HG02981 (cell line): Measurements from ENCODE around the gene PPARA.
"Not testable (repeated sequence)": the region's sequence is repeated elsewhere in the genome, so short reads cannot be mapped to it uniquely, and the experiment has no call there.

Experiments used
- ATAC-seq: cut with Tn5 transposase; IDR thresholded peaks from one replicate; pipeline ENCODE4 v1.9.1; 2021; ENCODE audit warnings: mild to moderate bottlenecking, moderate library complexity; ENCODE audit not compliant: unreplicated experiment

PPARA gene

GRCh38 chr22:46125816-46126765 lies 24.2 kb upstream of the PPARA start:
- no peak for ATAC-seq

- ATAC-seq: no peak
These were observed 23.4 kb upstream of the PPARA start for GRCh38 chr22:46126853-46127385.

GRCh38 chr22:46127556-46127955 lies 22.8 kb upstream of the PPARA start:
- no peak for ATAC-seq

- ATAC-seq: no peak
These were observed 21.7 kb upstream of the PPARA start for GRCh38 chr22:46128606-46129005.

GRCh38 chr22:46129390-46130041 lies 20.8 kb upstream of the PPARA start:
- ATAC-seq: no peak

GRCh38 chr22:46131151-46131587 lies 19.2 kb upstream of the PPARA start:
- ATAC-seq: no peak

- ATAC-seq: not testable (repeated sequence)
These were observed 18.0 kb upstream of the PPARA start for GRCh38 chr22:46132193-46132829.

GRCh38 chr22:46132830-46133587 lies 17.3 kb upstream of the PPARA start:
- ATAC-seq: no peak

GRCh38 chr22:46133588-46133855 lies 16.8 kb upstream of the PPARA start:
- no peak for ATAC-seq

- no peak for ATAC-seq
These were observed 16.1 kb upstream of the PPARA start for GRCh38 chr22:46134111-46134705.

GRCh38 chr22:46135611-46136485 lies 14.5 kb upstream of the PPARA start:
- ATAC-seq: no peak

- no peak for ATAC-seq
These were observed 13.7 kb upstream of the PPARA start for GRCh38 chr22:46136486-46137217.

GRCh38 chr22:46137218-46137766 lies 13.0 kb upstream of the PPARA start:
- no peak for ATAC-seq

GRCh38 chr22:46138058-46138797 lies 12.1 kb upstream of the PPARA start:
- ATAC-seq: no peak

- not testable (repeated sequence) for ATAC-seq
These were observed 10.9 kb upstream of the PPARA start for GRCh38 chr22:46139417-46139816.

- no peak for ATAC-seq
These were observed 10.4 kb upstream of the PPARA start for GRCh38 chr22:46139895-46140350.

GRCh38 chr22:46140989-46141928 lies 9.1 kb upstream of the PPARA start:
- no peak for ATAC-seq
